RWPE2 (cell line): ENCODE data around the gene KISS1.

Experiments used
- ATAC-seq: fragments of 200-7000 bp; cut with Tn5 transposase; 3 replicates; pipeline ENCODE4 v1.9.1; 2021; ENCODE audit warnings: low read depth
- DNase-seq: peaks from one replicate; pipeline ENCODE4 v3.0.0-alpha.2; 2020; ENCODE audit warnings: low spot score
- H3K27ac ChIP-seq: fragments of 450-650 bp; 2 replicates; pipeline ENCODE4 v1.5.1; 2017; ENCODE audit warnings: mild to moderate bottlenecking; ENCODE audit not compliant: poor library complexity, severe bottlenecking
- H3K27me3 ChIP-seq: fragments of 250-450 bp; sonication (Bioruptor Pico); 2 replicates; pipeline ENCODE4 v1.5.1; 2021; ENCODE audit warnings: mild to moderate bottlenecking, moderate library complexity; ENCODE audit not compliant: insufficient read depth, poor library complexity, severe bottlenecking
- H3K36me3 ChIP-seq: fragments of 250-450 bp; sonication (Bioruptor Pico); 2 replicates; pipeline ENCODE4 v1.5.1; 2020; ENCODE audit warnings: low read depth, mild to moderate bottlenecking, moderate library complexity
- H3K4me1 ChIP-seq: fragments of 250-450 bp; sonication (Bioruptor Pico); 2 replicates; pipeline ENCODE4 v1.5.1; 2021; ENCODE audit warnings: mild to moderate bottlenecking, moderate library complexity; ENCODE audit not compliant: insufficient read depth, poor library complexity, severe bottlenecking
- H3K4me3 ChIP-seq: fragments of 250-450 bp; sonication (Bioruptor Pico); 2 replicates; pipeline ENCODE4 v1.5.1; 2021; ENCODE audit warnings: mild to moderate bottlenecking, moderate library complexity; ENCODE audit not compliant: severe bottlenecking
- H3K9me3 ChIP-seq: fragments of 250-450 bp; sonication (Bioruptor Pico); 2 replicates; pipeline ENCODE4 v1.5.1; 2021; ENCODE audit warnings: mild to moderate bottlenecking, moderate library complexity; ENCODE audit not compliant: severe bottlenecking
- CTCF ChIP-seq: fragments of 450-650 bp; IDR thresholded peaks from one replicate; pipeline ENCODE4 v1.5.1; 2017; ENCODE audit warnings: mild to moderate bottlenecking, moderate library complexity; ENCODE audit not compliant: poor library complexity, severe bottlenecking

KISS1 gene

GRCh38 chr1:204192589-204193352 lies 3.5 kb downstream of the KISS1 start:
- Histone ChIP-seq H3K4me3 (no peak overlapping the region), H3K4me1 (peaks cover 8% of the 10 kb centered on the region), H3K27ac (no peak overlapping the region), H3K36me3 (no peaks in the 10 kb centered on the region), H3K27me3 (no peaks in the 10 kb centered on the region), H3K9me3 (no peaks in the 10 kb centered on the region)
- ATAC-seq = no peak
- no peak for TF ChIP-seq CTCF
- DNase-seq = no peak

- ATAC-seq (no peak), DNase-seq (no peak)
Measured at GRCh38 chr1:204192046-204192445, 4.2 kb downstream of the KISS1 start.

GRCh38 chr1:204191456-204191855 lies 4.8 kb downstream of the KISS1 start:
- no peak for TF ChIP-seq CTCF
- Histone ChIP-seq H3K36me3 (no peaks in the 10 kb centered on the region), H3K27ac (no peak overlapping the region), H3K27me3 (no peaks in the 10 kb centered on the region), H3K9me3 (no peaks in the 10 kb centered on the region), H3K4me3 (no peak overlapping the region), H3K4me1 (peaks cover 8% of the 10 kb centered on the region)
- ATAC-seq (no peak), DNase-seq (no peak)

More at GRCh38 chr1:204192046-204192445, 4.2 kb downstream of the KISS1 start:
- no peaks in the 10 kb centered on the region for H3K27me3 ChIP-seq
- H3K4me3 ChIP-seq = no peak overlapping the region
- no peaks in the 10 kb centered on the region for H3K9me3 ChIP-seq
- no peaks in the 10 kb centered on the region for H3K36me3 ChIP-seq
- no peak for TF ChIP-seq CTCF
- H3K4me1 ChIP-seq = peaks cover 8% of the 10 kb centered on the region
- no peak overlapping the region for H3K27ac ChIP-seq

GRCh38 chr1:204190212-204191211 lies 5.8 kb downstream of the KISS1 start:
- Histone ChIP-seq H3K36me3 (no peaks in the 10 kb centered on the region), H3K27ac (no peak overlapping the region), H3K27me3 (no peaks in the 10 kb centered on the region), H3K4me1 (peaks cover 8% of the 10 kb centered on the region), H3K9me3 (no peaks in the 10 kb centered on the region), H3K4me3 (no peak overlapping the region)
- DNase-seq = no peak
- no peak for TF ChIP-seq CTCF
- ATAC-seq = peak; percentile 44; the same call in 2 of the 3 replicates
